GM12891 (cell line): ENCODE data around the gene SLC12A5.

Source experiments
- POLR2A ChIP-seq: IDR thresholded peaks from 2 replicates; pipeline ENCODE4 v1.6.1; 2011; ENCODE audit warnings: low read depth, low read length, control low read depth
- POLR2AphosphoS5 ChIP-seq: IDR thresholded peaks from 2 replicates; pipeline ENCODE4 v1.6.1; 2011; ENCODE audit warnings: low read depth, low read length, control low read depth
- TAF1 ChIP-seq: IDR thresholded peaks from 2 replicates; pipeline ENCODE4 v1.6.1; 2011; ENCODE audit warnings: low read depth, low read length, control low read depth

- TF ChIP-seq POLR2AphosphoS5 (no peak), POLR2A (no peak), TAF1 (no peak)
These were observed 26.3 kb downstream of the SLC12A5 start for GRCh38 chr20:46055269-46055668.
